HG02610 (cell line): ENCODE data around the gene FAM162A.

Experiments
- ATAC-seq: cut with Tn5 transposase; IDR thresholded peaks from one replicate; pipeline ENCODE4 v1.9.1; 2021; ENCODE audit warnings: mild to moderate bottlenecking, moderate library complexity; ENCODE audit not compliant: unreplicated experiment

The FAM162A gene

DNA sequence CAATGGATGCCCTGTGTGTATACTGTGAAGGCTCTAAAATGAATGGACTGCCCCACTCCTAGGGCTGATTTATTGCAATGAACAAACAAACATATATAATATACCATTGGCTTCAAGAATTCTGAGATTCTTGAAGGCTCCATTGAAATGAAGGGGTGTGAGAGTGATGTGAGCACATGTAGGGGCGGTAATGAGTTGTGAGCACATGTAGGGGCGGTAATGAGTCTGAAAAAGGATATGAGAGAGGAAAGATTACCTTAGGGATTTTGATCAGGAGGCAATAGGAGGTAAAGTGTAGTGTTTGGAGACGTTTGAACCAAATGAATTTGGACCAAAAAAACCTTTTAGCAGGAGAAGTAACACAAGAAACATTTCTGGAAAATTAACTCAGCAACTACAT lies 3.7 kb downstream of the FAM162A start:
- ATAC-seq: no peak

DNA sequence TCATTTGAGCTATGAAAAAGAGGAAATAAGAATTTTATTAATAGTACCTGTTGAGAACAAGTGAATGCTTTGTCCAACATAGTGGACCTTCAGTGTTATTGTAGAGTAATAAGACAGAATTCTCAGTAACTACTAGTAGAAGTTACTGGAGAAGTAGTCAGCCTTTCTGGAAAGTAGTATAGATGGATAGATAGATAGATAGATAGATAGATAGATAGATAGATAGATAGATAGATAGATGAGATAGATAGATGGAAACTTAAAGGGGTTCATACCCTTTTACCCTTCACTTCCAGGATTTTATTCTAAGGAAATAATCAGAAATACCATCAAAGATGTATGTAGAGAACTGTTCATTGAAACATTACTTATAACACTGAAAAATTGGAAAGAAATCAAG lies 5.2 kb downstream of the FAM162A start:
- ATAC-seq: no peak

DNA sequence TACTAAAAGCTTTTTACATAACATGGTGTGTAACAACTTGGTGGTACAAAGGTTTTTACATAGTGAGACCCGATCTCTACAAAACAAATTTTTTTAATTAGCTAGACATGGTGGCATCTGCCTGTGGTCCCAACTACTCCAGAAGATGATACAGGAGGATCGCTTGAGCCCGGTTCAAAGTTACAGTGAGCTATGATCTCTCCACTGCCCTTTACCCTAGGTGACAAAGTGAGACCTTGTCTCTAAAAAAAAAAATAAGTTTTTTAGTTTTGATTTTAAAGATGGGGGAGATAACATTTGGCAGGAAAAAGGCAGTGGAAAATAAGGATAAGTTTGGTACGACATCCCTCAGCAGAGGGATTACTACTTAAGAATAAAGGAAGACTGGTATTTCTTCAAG lies 5.9 kb downstream of the FAM162A start:
- no peak for ATAC-seq

DNA sequence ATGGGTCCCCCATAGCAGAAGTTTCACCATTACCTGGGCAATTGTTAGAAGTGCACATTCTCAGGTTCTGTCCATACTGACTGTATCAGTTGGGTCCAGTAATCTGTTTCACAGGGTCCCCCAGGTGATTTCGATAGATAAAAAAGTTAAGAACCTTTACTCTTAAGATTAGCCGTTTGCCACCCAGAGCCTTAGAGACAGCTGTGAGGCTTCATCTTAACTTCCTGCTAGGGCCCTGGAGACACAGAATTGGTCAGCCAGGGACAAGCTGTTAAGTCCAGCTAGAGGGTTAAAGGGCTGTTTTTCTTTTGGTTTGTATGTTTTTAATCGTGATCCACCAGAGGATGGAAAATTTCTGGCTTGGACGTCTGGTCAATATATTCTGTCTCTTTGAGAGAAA lies 6.7 kb downstream of the FAM162A start:
- ATAC-seq: no peak

DNA sequence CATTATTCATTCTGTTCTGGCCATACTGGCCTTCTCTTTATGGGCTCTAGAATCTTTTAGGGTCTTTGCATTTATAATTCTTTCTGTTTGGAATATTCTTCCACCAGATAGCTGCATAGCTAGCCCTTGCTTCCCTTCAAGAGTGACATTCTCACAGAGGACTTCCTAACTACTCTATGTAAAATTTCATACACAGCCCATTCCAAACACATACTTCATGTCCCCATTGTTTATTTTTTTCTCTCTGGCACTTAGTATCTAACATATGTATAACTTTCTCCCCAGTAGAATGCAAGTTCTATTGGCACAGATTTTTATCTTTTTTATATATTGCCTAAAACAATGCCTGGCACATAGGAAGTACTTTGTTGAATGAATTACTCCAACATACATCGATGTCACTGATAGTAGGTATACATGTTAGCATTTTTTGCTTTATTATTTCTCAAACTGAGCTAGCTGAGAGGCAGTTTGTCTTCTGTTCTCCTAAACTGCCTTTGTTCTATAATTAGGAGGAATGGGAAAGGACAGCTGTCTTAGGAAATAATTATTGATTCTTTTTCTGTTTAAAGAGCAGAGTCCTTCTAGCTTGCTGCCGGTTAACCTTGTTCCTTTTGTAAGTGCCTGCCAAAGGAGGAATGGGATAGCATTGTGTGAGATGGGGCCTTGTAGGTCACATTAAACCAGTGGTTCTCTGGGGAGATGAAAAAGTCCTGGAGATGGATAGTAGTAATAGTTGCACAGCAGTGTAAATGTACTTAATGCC lies 7.9 kb downstream of the FAM162A start:
- ATAC-seq: no peak

DNA sequence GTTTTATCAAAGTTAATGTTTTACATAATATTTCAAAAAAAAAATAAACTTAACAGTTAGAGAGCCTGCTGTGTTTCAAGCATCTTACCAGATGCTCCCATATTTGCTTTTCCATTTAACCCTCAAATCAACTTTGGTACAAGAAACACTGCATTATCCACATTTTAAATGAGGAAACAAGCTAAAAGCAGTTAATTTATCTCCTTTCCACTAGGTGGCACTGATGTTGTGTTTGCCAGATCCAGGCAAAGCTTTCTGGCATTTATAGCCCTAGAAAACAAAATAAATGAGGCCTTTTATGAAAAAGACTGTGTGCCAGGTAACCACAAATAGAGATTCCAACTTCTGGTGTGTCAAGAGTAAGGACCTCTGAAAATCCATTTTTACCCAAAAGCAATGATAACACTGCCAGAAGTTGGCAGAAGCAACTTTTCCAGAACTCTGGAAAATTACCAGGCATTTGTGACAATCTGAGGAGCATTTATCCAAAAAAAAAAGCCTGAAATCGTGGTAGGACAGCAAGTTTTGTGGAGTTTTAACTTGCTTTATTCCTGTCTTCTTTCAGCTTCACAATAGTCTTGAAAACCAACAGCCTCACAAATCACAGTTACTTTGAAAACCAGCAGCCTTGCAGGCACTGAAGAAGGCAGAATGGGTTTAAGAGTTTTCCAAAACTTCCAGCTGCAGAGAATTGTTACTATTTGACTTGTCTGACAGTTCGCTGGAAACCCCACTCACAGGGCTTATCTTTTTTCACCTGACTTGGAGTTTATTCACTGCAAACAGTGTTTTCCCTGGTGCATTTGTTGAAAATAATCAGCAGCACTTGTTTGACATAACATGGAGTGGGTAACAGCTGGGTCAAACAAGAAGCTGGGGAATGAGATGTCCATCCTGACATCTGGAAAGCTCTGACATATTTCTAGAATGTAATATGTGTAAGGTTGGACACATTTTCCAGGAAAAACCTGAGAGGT lies 9.2 kb downstream of the FAM162A start:
- no peak for ATAC-seq

DNA sequence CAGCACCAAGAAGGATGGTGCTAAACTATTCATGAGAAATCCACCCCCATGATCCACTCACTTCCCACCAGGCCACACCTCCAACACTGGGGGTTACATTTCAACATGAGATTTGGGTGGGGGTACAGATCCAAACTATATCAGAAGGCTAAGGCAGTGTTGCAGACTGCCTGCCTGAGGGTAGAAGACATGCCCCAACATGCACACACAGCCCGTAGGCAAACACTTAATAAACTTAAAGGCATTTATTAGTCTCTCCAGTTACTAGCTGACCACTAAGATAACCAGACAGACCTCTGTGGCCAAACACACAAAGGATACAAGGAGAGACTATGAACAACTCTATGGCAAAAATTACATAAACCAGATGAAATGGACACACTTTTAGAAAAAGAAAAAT lies 10.2 kb downstream of the FAM162A start:
- no peak for ATAC-seq

- ATAC-seq: no peak
Measured at GRCh38 chr3:122395582-122395981, 11.6 kb downstream of the FAM162A start.

DNA sequence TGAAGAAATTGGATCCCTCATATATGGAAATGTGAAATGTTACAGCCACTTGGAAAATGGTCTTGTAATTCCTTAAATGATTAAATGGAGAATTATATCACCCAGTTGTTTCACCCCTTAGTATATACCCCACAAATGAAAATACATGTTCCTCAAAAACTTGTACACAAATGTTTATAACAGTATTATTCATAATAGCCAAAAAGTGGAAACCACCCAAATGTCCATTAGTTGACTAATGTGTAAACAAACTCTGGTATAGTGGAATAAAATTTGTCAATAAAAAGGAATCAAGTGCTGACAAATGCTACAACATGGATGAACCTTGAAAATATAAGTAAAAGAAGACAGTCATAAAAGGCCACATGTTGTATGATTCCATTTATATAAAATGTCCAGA lies 12.5 kb downstream of the FAM162A start:
- no peak for ATAC-seq

- no peak for ATAC-seq
Measured at GRCh38 chr3:122397201-122397600, 13.2 kb downstream of the FAM162A start.

DNA sequence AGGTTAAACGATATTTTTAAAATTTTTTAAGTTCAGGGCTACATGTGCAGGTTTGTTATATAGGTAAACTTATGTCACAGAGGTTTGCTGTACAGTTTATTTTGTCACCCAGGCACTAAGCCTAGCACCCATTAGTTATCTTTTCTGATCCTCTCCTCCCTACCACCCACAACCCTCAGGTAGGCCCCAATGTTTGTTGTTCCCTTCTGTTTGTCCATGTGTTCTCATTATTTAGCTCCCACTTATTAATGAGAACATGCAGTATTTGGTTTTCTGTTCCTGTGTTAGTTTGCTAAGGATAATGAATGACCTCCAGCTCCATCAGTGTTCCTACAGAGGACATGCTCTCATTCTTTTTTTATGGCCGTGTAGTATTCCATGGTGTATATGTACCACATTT lies 14.9 kb downstream of the FAM162A start:
- ATAC-seq: no peak

- no peak for ATAC-seq
Measured at GRCh38 chr3:122403489-122403888, 19.5 kb downstream of the FAM162A start.

- ATAC-seq: no peak
Measured at GRCh38 chr3:122405015-122405414, 21.0 kb downstream of the FAM162A start.

GRCh38 chr3:122406198-122406597 lies 22.2 kb downstream of the FAM162A start:
- ATAC-seq: peak; percentile 48

DNA sequence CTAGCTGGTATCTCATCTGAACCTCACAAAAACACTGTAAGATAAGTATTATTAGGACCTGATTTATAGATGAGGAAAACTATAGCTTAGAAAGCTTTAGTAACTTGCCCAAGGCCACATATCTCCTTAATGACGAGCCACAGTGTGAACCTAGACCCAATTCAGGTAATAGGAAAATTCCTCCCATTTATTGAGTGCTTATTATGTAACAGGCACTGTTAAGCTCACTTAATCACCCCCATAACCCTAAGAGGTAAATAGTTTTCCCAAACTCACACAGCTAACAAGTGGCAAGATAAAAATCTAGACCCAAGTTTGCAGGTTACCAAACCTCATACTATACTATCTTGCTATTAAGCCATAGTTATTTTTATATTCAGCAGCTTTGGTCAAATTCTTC lies 24.0 kb downstream of the FAM162A start:
- ATAC-seq: no peak

DNA sequence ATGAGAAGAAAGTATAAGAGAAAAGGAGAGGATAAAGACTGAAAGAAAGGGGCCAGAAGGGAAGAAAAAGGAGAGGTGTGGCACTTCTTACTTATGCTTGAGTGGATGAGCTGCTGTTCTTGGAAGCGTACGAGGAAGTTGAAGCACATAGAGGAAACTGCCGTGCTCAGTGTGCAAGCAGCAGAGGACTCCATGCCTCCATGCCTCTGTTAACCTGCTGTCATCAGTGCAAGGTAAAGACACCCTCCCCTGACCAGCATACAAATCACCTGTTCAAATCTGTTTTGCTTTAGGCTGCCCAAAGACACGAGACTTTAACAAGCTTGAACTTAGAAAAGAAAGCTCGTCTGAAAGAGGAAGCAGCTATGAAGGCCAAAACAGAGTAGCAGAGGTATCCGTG lies 25.5 kb downstream of the FAM162A start:
- no peak for ATAC-seq

DNA sequence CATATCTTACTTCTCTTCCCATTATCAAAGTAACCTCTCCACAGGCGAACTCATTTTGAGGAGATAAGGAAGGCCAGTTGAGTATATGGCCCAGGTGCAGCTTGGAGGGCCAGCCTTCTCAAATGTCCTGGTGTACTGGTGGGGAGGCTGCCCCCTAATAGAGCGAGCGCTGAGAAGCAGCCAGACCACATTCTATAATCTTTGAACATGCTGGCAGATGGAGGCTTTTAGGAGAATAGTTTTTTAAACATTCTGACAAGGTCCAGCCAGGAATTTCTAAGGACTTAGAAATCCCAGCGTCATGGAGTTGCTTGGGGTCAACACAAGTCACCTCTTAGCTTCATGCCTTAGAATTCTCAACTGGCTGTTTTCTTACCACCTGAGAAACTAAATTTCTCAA lies 26.1 kb downstream of the FAM162A start:
- ATAC-seq: no peak

DNA sequence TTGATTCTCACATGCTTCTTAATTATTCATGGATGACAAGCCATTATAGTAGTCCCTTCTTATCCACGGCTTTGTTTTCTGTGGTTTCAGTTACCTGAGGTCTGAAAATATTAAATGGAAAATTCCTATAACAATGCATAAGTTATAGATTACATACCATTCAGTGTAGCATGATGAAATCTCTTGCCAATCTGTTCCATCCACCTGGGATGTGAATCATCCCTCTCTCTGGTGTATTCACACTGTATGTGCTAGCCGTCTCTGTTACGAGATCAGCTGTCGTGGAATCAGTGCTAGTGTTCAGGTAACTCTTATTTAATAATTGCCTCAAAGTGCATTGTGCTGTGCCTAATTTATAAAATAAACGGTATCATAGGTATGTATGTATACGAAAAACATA lies 26.7 kb downstream of the FAM162A start:
- no peak for ATAC-seq

DNA sequence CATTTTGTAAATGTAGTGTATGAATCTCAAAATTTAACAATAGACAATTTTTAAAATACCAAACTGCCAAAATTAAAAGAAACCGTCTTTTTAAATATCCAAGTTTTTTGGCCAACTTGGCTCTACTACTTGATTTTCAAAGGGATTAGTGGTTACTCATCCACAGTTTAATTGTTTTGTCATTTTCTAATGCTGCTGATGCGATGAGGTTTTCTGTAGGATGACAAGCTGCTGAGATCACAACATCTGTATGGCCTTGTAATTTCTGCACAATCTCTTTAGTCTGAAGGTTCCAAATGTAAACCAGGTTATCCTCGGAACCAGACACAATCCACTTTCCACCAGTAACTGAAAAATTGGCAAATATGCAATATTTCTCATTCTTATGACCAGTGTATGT lies 30.4 kb downstream of the FAM162A start:
- no peak for ATAC-seq

DNA sequence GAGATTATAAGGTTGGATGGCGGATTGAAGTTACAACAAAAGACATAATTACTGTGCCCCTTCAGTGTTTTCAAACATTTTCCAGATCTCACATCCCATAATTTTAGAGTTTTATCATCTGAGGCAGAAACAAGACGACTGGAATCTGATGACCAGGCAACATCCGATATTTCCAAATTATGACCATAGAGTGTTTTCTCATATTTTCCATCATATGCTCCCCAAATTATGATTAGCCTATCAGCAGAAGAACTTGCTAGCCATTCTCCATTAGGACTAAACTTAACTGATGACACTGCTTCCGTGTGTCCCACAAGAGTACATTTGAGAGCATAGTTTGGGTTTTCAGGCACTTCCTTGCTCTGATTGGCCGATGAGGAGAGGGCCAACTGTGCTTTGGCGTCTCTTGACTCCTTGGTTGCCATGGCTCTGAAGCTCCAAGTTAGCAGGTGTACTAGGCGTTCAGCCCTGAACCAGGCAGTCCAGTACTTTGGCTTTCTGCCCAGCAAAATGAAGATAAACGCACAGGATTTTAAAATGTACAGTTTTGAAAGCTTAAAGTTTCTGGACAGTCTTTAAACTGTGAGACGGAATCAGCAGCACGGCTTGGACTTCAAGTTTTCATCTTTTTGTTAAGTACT lies 31.2 kb downstream of the FAM162A start:
- peak; percentile 49 for ATAC-seq
